Osteoblast (primary cell): ENCODE results near the gene FBF1. TPM values are rescaled to one million over a fixed set of nuclear protein-coding genes. Genes with fewer than 3 reads are reported as not detected.
A peak's percentile ranks its signal among the peaks of the same experiment; 100 is the strongest.

Experiments
- DNase-seq: peaks from one replicate; pipeline ENCODE4 v3.0.0; 2011; ENCODE audit warnings: low spot score, mixed read lengths; ENCODE audit not compliant: insufficient read length; ENCODE audit errors: missing footprints
- H2AFZ ChIP-seq: 2 replicates; pipeline ENCODE4 v1.6.0; 2011; ENCODE audit warnings: mild to moderate bottlenecking, low read length
- H3K27ac ChIP-seq: 2 replicates; pipeline ENCODE4 v1.5.1; 2011; ENCODE audit warnings: mild to moderate bottlenecking, low read depth, low read length, moderate library complexity
- H3K27me3 ChIP-seq: 2 replicates; pipeline ENCODE4 v1.6.0; 2012; ENCODE audit warnings: mild to moderate bottlenecking, control low read depth, inconsistent platforms, low read length, moderate library complexity; ENCODE audit not compliant: insufficient read depth
- H3K36me3 ChIP-seq: 2 replicates; pipeline ENCODE4 v1.5.1; 2011; ENCODE audit warnings: mild to moderate bottlenecking, low read length, control low read depth, moderate library complexity; ENCODE audit not compliant: insufficient read depth
- H3K4me1 ChIP-seq: 2 replicates; pipeline ENCODE4 v1.5.1; 2011; ENCODE audit warnings: mild to moderate bottlenecking, low read length, control low read depth, moderate library complexity; ENCODE audit not compliant: insufficient read depth
- H3K4me2 ChIP-seq: 2 replicates; pipeline ENCODE4 v1.6.0; 2011; ENCODE audit warnings: mild to moderate bottlenecking, low read length; ENCODE audit not compliant: insufficient read depth
- H3K4me3 ChIP-seq: fragments of 200-600 bp; sonication (generic); 3 replicates; pipeline ENCODE4 v1.5.1; 2012; ENCODE audit warnings: mild to moderate bottlenecking, low read length, inconsistent platforms; ENCODE audit not compliant: insufficient read depth
- H3K79me2 ChIP-seq: 2 replicates; pipeline ENCODE4 v1.6.0; 2012; ENCODE audit warnings: mild to moderate bottlenecking, low read length, control low read depth, inconsistent platforms; ENCODE audit not compliant: insufficient read depth
- H3K9me3 ChIP-seq: 2 replicates; pipeline ENCODE4 v1.5.1; 2011; ENCODE audit warnings: low read depth, low read length, control low read depth
- H4K20me1 ChIP-seq: 2 replicates; pipeline ENCODE4 v1.6.0; 2012; ENCODE audit warnings: mild to moderate bottlenecking, low read length, control low read depth; ENCODE audit not compliant: insufficient read depth
- total RNA-seq: library from RNA; depleted of rRNA; stranded (reverse); fragments of >200 nt; gene quantifications from 2 replicates; pipeline ENCODE4 v1.2.3, GENCODE V29; 2012
- TF ChIP-seq, protein P1 (sequence below): IDR thresholded peaks from 2 replicates; pipeline ENCODE4 v1.5.1; 2011; ENCODE audit warnings: mild to moderate bottlenecking, low read depth, low read length, moderate library complexity; ENCODE audit errors: extremely low read depth

Gene FBF1
- total RNA-seq, 1 donor, result 14.1 TPM

DNA sequence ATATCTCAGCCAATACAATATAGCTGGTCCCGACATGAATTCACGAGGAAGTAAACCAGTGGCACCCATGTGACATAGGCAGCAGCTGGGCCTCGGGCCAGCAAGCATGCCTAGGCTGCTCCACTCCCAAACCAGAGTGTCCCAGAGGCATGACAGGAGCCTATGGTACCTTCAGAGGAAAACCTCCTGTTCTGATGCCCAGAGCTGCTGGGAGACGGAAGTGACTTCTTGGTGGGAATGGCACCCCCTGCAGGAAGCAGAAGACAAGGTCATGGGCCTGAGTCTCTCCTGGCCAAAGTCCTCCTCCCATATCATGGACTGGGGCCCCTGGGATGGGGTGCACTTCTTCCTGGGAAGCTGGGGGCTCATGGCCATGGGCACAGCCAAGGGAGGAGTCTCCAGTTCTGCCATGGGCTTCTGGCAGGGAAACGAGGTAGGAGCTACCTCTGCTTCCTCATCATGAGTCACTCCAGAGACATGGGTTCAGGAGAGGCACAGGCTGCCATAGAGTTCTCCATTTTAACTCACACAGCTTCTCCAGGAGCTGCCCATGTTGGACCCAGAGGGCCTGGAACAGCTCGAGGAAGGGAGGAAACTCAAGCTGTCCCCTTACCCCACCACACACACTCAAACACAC is 13.4 kb downstream of the FBF1 start:
- Histone ChIP-seq H3K9me3 (no peaks in the 10 kb centered on the region), H3K36me3 (peaks cover 21% of the 10 kb centered on the region), H2AFZ (no peak overlapping the region), H4K20me1 (no peaks in the 10 kb centered on the region), H3K4me3 (no peak overlapping the region), H3K27me3 (no peaks in the 10 kb centered on the region), H3K27ac (no peak overlapping the region), H3K4me2 (no peak overlapping the region), H3K4me1 (no peaks in the 10 kb centered on the region), H3K79me2 (no peaks in the 10 kb centered on the region)
- TF ChIP-seq, protein P1, sequence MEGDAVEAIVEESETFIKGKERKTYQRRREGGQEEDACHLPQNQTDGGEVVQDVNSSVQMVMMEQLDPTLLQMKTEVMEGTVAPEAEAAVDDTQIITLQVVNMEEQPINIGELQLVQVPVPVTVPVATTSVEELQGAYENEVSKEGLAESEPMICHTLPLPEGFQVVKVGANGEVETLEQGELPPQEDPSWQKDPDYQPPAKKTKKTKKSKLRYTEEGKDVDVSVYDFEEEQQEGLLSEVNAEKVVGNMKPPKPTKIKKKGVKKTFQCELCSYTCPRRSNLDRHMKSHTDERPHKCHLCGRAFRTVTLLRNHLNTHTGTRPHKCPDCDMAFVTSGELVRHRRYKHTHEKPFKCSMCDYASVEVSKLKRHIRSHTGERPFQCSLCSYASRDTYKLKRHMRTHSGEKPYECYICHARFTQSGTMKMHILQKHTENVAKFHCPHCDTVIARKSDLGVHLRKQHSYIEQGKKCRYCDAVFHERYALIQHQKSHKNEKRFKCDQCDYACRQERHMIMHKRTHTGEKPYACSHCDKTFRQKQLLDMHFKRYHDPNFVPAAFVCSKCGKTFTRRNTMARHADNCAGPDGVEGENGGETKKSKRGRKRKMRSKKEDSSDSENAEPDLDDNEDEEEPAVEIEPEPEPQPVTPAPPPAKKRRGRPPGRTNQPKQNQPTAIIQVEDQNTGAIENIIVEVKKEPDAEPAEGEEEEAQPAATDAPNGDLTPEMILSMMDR, result peak; percentile 40
- peak; percentile 78 for DNase-seq

DNA sequence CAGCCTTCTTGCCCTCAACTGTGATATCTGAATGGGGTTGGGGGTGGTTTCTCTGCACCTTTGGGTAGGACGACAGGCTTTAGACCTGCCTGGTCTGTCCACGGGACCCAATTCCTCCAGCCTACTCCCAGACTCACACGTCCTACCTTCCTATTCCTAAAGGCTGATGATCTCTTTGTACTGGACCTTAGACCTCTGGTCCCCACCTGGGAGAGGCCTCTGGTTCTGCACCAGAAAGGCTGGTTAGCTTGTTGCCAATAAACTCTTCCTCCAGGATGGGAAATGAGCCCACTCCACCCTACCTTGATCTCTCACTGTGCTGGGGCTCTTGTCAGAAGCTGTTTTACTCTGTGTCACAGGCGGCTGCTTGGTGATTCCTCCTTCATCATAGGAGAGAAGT is 14.4 kb downstream of the FBF1 start:
- peaks cover 16% of the 10 kb centered on the region for H3K36me3 ChIP-seq
- peak; percentile 13 for DNase-seq
- no peaks in the 10 kb centered on the region for H3K79me2 ChIP-seq

DNA sequence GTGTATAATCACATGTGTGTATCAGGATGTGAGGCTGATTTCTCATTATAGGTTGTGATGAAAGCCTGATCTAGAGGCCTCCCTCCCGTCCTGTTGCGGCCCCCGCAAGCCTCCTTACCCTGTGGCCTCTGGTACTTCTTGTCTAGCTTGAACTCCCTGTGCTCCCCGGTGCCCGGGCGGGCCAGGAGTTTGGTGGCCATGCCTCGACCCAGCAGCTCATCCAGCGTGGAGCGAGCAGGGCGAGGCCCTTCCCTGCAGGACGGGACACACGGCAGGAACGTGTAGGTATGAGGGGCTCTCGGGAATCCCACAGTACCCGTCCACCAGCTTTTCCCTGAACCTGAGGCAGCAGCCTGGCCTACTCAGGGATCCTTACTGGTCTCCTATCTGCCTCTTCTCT is 14.9 kb downstream of the FBF1 start:
- Histone ChIP-seq H3K27ac (no peak overlapping the region), H3K27me3 (no peaks in the 10 kb centered on the region), H3K36me3 (peaks cover 16% of the 10 kb centered on the region), H3K4me3 (no peak overlapping the region), H3K9me3 (no peaks in the 10 kb centered on the region), H4K20me1 (no peaks in the 10 kb centered on the region), H2AFZ (no peak overlapping the region), H3K4me2 (no peak overlapping the region), H3K79me2 (no peaks in the 10 kb centered on the region), H3K4me1 (no peaks in the 10 kb centered on the region)
- TF ChIP-seq, protein P1, result no peak
- DNase-seq, result peak; percentile 42

More for the DNA sequence above, 14.4 kb downstream of the FBF1 start:
- H3K27ac ChIP-seq, result no peak overlapping the region
- H3K4me3 ChIP-seq, result no peak overlapping the region
- no peaks in the 10 kb centered on the region for H4K20me1 ChIP-seq
- no peak overlapping the region for H2AFZ ChIP-seq
- no peaks in the 10 kb centered on the region for H3K4me1 ChIP-seq
- H3K4me2 ChIP-seq, result no peak overlapping the region
- no peaks in the 10 kb centered on the region for H3K27me3 ChIP-seq
- H3K9me3 ChIP-seq, result no peaks in the 10 kb centered on the region
- TF ChIP-seq, protein P1, result no peak

DNA sequence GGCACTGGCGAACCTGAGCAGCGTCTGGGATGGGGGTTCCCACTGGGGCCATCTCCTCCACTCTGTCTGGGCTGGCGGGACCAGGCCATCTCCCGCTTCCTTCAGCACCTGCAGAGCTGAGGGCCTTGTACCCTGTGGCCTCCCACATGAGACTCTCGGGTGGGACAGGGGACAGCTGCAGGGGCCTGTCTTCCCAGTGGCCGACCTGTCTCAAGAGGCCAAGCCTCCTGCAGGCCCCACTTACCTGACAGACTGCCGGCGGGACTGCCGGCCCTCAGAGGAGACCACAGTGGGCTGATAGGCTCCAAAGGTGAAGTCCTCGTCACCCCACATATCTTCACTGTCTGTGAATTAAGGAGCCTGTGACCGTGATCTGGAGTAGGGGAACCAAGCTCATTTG is 15.7 kb downstream of the FBF1 start:
- H3K79me2 ChIP-seq, result no peaks in the 10 kb centered on the region
- no peaks in the 10 kb centered on the region for H3K4me1 ChIP-seq
- no peaks in the 10 kb centered on the region for H4K20me1 ChIP-seq
- H2AFZ ChIP-seq, result no peak overlapping the region
- H3K36me3 ChIP-seq, result peaks cover 16% of the 10 kb centered on the region
- no peaks in the 10 kb centered on the region for H3K9me3 ChIP-seq
- no peak overlapping the region for H3K27ac ChIP-seq
- no peak overlapping the region for H3K4me3 ChIP-seq
- no peak overlapping the region for H3K4me2 ChIP-seq
- no peaks in the 10 kb centered on the region for H3K27me3 ChIP-seq
- TF ChIP-seq, protein P1, result no peak
- peak; percentile 9 for DNase-seq
